ENCODE measurements around the gene WASL. TPM values are rescaled to one million over a fixed set of nuclear protein-coding genes. Genes with fewer than 3 reads are reported as not detected.

Gene WASL
- polyA plus RNA-seq, 3 donors from 2014 or later, result 1.1 to 2.4 (median 1.7) TPM

DNA sequence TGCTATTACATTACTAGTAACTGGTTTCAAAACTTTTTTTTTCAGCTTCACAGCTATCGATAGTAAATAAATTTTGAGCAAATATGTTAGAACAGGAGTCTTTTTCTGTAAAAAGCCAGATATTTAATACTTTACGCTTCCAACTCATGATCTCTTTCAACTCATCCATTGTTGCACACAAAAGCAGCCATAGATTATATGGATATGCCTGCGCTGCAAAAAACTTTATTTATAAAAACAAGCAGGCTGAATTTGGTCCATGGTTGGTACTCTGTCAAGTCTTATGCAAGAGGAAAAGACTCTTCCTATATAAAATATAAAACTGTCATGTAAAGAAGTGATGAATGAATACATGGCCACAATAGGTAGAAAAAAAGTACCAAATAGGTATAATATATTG lies 31.1 kb downstream of the WASL start:
- peaks cover 43 to 67% of the 10 kb centered on the region in 2 donors for H3K4me1 Mint-ChIP-seq

DNA sequence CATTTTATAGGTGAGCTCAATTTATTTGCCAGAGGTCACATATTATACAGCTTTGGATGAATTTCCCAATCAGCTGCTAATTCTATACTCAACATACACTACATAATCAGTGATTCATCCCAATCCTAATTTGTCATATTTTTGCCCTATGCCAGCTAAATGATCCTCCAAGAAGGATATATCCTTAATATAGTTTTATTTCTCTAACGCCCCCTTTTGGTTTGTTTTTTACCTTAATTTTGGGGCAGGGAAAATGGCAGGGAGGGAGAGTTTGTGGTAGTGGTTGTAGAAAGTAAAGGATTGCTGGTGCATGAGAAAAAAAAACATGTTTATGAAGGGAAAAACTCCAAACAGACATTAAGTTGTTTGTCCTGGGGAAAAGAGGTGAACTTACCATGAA lies 31.9 kb downstream of the WASL start:
- Mint-ChIP-seq H3K27ac (no peak overlapping the region), H3K4me1 (peaks cover 49 to 74% of the 10 kb centered on the region in 2 donors), H3K27me3 (ENCODE audit: low read depth in 3 of 3) (no peaks in the 10 kb centered on the region), H3K9me3 (no peaks in the 10 kb centered on the region), H3K36me3 (no peaks in the 10 kb centered on the region), H3K4me3 (no peak overlapping the region)
- DNase-seq, result no peak

More for the DNA sequence above, 31.1 kb downstream of the WASL start:
- no peaks in the 10 kb centered on the region for H3K9me3 Mint-ChIP-seq
- H3K36me3 Mint-ChIP-seq, result no peaks in the 10 kb centered on the region
- H3K27ac Mint-ChIP-seq, result no peak overlapping the region
- no peaks in the 10 kb centered on the region for H3K27me3 Mint-ChIP-seq (ENCODE audit: low read depth in 3 of 3)
- no peak overlapping the region for H3K4me3 Mint-ChIP-seq
- DNase-seq, result no peak

DNA sequence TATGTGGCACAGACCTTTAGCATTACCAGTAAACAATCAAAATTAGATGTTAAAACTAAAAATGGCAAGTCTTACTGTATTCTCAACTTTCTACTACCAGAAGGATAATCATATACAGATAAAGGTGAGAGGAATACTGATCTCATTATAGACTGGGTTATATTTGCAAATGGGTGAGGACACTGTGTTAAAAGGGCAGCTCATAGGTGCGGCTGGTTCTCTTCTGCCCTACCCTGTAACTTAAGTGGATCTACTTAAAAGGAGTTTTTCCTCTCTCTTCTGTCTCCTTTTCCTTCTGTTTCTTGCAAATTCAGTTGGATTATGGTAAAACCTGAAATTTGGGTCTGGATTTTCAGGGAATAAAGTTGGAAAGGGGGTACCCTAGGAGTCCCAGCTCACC lies 33.0 kb downstream of the WASL start:
- Mint-ChIP-seq H3K4me1 (peaks cover 47 to 69% of the 10 kb centered on the region in 2 donors), H3K27ac (no peak overlapping the region)

DNA sequence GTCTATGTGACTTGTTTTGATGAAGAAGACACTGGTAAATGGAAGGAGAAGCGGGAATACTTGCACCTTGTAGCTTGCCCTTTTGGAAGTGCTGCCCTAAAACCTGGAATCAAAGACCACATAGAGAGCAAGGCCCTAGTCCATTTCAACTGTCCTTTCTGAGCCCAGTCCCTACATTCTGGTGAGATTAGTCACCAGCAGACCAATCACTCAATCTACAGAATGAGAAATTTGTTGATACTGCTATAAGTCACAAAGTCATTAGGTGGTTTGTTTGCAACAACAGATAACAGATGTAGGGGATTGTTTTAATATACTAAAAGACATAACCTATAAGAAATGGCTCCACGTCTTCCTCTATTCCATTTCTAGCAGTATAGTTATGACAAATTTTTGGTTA lies 33.6 kb downstream of the WASL start:
- no peaks in the 10 kb centered on the region for H3K9me3 Mint-ChIP-seq
- DNase-seq, result no peak
- H3K27ac Mint-ChIP-seq, result no peak overlapping the region
- H3K36me3 Mint-ChIP-seq, result no peaks in the 10 kb centered on the region
- H3K27me3 Mint-ChIP-seq (ENCODE audit: low read depth in 3 of 3), result peaks cover 0 to 1% (median 0%) of the 10 kb centered on the region in 3 donors
- H3K4me1 Mint-ChIP-seq, result peaks cover 43 to 69% of the 10 kb centered on the region in 2 donors
- H3K4me3 Mint-ChIP-seq, result no peak overlapping the region

More for the DNA sequence above, 33.0 kb downstream of the WASL start:
- H3K9me3 Mint-ChIP-seq, result no peaks in the 10 kb centered on the region
- H3K4me3 Mint-ChIP-seq, result no peak overlapping the region
- H3K27me3 Mint-ChIP-seq (ENCODE audit: low read depth in 3 of 3), result no peaks in the 10 kb centered on the region
- DNase-seq, result no peak
- H3K36me3 Mint-ChIP-seq, result no peaks in the 10 kb centered on the region

DNA sequence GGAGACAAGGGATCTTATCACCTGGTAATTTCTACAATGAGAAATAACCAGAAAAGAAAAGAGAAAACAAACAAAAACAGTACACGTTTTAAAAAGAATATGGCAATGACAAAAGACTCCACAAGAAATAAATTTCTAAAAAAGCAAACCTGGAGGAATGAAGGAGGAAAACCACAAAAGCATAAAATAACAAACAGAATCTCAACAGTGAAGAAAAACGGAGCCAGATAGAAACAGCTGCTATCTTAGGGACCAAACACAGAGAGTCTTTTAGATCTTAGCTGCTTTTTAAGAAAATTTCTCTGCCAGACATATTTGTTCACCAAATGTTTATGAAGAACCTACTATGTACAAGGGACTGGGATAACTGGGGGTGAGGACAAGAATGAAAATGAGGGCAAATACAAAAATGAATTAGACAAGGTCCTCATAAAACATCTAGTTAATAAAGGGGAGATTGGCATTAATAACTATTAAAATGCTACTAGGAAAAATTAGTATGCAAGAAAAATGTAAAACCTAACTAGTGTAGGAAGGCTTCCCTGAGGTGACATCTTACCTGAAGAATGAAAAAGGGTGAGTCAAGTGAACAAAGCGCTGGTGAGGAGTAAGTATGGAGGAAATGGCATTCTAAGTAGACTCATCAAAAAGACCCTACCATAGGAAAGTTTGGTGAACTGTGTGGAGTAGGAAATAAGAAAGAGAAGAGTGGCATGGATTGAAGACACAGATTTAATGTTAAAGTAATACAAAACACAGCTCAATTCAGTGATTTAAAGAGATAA lies 34.3 kb downstream of the WASL start:
- H3K4me1 Mint-ChIP-seq, result peaks cover 38 to 64% of the 10 kb centered on the region in 2 donors
- H3K27ac Mint-ChIP-seq, result peak overlapping the region in 1 of 6 donors; percentile 36
- no peaks in the 10 kb centered on the region for H3K9me3 Mint-ChIP-seq
- H3K36me3 Mint-ChIP-seq, result no peaks in the 10 kb centered on the region
- H3K27me3 Mint-ChIP-seq (ENCODE audit: low read depth in 3 of 3), result peaks cover 0 to 1% (median 0%) of the 10 kb centered on the region in 3 donors
- no peak overlapping the region for H3K4me3 Mint-ChIP-seq
- DNase-seq, result no peak

DNA sequence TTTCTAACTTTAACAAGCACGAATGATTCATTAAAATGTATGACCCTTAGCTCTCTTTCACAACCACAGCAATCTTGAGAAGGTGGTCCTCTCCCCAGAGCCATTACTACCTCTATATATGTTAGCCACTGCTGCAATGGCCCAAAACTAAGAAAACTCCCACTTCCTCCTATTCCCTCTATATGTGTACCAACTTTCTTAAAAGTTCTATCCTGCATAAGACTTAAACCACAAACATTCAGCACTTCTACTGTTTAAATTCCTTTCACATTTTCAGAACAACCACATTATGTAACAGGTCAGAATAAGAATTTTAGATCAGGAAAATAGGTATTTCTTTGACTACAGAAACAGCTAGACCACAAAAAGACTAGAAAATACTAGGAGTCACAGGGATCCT lies 36.2 kb downstream of the WASL start:
- H3K36me3 Mint-ChIP-seq, result peaks cover 0 to 12% (median 7%) of the 10 kb centered on the region in 3 donors
- H3K27me3 Mint-ChIP-seq (ENCODE audit: low read depth in 3 of 3), result peaks cover 0 to 2% (median 1%) of the 10 kb centered on the region in 3 donors
- no peak for DNase-seq
- H3K9me3 Mint-ChIP-seq, result no peaks in the 10 kb centered on the region
- H3K27ac Mint-ChIP-seq, result peak overlapping the region in 2 of 6 donors; percentile 1 to 2
- peaks cover 38 to 72% of the 10 kb centered on the region in 2 donors for H3K4me1 Mint-ChIP-seq
- no peak overlapping the region for H3K4me3 Mint-ChIP-seq

DNA sequence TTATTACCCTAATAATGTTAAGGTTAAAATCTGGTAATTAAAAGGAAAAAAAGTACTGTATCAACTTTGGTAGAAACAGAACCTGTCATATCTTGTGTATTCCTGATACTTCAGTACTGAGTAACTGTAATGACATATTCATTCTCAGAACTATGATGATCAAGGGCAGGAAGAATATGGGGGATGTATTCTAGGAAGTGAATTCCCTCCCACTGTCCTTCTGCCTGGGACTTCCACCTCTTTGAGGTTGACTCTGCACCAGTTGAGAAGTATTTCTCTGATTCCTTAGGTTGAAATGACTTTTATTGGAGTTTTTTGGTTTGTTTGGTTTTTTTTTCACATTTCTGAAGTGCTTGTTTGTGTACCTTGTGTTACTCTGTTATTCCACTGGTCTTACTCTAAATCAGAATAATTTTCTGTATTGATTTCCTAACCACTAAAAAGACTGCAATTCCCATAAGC lies 36.9 kb downstream of the WASL start:
- Mint-ChIP-seq H3K27me3 (ENCODE audit: low read depth in 3 of 3) (peaks cover 0 to 2% (median 1%) of the 10 kb centered on the region in 3 donors), H3K36me3 (peaks cover 0 to 12% (median 7%) of the 10 kb centered on the region in 3 donors), H3K9me3 (no peaks in the 10 kb centered on the region), H3K4me1 (peaks cover 38 to 68% of the 10 kb centered on the region in 2 donors), H3K4me3 (no peak overlapping the region), H3K27ac (no peak overlapping the region)
- DNase-seq, result no peak

DNA sequence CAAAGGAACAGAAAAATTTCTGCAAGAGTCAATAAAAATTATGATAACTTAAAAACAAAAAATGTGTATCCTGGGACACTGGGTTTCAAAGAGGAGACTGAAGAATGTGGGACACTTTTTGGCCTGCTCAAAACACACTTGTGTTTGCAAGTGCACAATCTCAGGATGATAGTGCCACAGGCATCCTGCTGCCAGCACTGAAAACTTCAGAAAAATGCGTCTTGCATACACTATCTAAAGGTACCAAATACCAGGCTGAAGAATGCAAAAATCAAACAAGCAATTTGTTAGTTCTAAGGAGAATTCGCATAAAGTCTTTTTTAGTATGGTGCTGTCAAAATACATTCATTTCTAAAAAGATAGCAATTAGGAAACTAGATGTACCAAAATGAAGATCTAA lies 38.1 kb downstream of the WASL start:
- Mint-ChIP-seq H3K4me3 (no peak overlapping the region), H3K9me3 (no peaks in the 10 kb centered on the region), H3K27me3 (ENCODE audit: low read depth in 3 of 3) (peaks cover 0 to 2% (median 1%) of the 10 kb centered on the region in 3 donors), H3K27ac (no peak overlapping the region), H3K36me3 (peaks cover 0 to 20% (median 7%) of the 10 kb centered on the region in 3 donors), H3K4me1 (peaks cover 38 to 67% of the 10 kb centered on the region in 2 donors)
- DNase-seq, result no peak

DNA sequence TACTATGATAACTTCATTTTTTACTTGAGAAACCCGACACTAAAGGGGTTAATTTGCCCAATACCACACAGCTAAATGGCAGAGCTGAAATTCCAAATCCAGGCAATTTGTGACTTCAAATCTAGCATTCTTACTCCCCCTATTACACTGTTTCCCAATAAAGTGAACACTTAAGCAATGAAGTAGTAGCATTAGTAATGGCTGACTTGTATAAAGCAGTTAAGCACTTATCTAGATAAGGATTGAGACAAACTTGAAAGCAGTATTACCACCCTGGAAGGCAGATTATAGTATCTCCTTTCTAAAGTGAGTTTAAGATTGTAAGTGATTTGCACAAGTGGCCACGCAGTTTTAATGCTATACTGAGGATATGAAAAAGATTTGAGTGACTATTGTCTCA lies 39.3 kb downstream of the WASL start:
- H3K9me3 Mint-ChIP-seq, result no peaks in the 10 kb centered on the region
- DNase-seq, result no peak
- peaks cover 0 to 2% (median 1%) of the 10 kb centered on the region in 3 donors for H3K27me3 Mint-ChIP-seq (ENCODE audit: low read depth in 3 of 3)
- H3K4me3 Mint-ChIP-seq, result no peak overlapping the region
- peaks cover 30 to 55% of the 10 kb centered on the region in 2 donors for H3K4me1 Mint-ChIP-seq
- no peak overlapping the region for H3K27ac Mint-ChIP-seq
- peaks cover 0 to 26% (median 13%) of the 10 kb centered on the region in 3 donors for H3K36me3 Mint-ChIP-seq

DNA sequence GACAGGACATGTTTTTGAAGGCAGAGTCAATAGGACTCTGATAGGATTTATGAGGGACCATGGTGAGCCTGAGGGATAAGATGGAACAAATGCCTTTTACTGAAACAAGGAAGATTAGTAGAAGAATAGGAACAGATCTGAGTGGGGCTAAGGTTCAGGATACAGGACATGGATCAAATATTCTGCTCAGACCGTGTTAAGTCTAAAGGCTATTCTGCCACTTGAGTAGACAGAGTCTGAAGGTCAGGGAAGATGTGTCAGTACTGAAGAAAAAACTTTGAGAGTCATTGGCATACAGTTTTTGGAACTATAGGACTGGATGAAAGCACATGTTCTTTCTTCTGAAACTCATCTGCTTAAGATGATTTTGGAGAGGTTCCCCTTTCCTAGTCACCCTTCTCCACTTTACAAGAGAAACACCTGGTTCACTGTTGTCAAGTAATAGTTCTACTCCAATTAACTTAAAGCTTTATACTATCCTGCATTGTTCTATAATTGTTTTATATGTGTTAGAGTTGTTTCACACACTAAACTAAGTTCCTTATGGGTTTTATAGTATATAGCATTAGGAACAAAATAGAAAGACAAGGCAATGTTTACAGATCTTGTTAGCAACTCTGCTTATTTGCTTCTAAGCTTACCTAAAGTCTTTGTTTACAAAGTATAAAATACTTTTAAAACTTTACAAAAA lies 43.4 kb downstream of the WASL start:
- Mint-ChIP-seq H3K4me1 (peaks cover 12 to 20% of the 10 kb centered on the region in 2 donors), H3K27me3 (ENCODE audit: low read depth in 3 of 3) (peaks cover 0 to 2% (median 0%) of the 10 kb centered on the region in 3 donors), H3K36me3 (peaks cover 0 to 26% (median 19%) of the 10 kb centered on the region in 3 donors), H3K9me3 (no peaks in the 10 kb centered on the region), H3K27ac (peak overlapping the region in 1 of 6 donors; percentile 5), H3K4me3 (no peak overlapping the region)
- DNase-seq, result no peak

DNA sequence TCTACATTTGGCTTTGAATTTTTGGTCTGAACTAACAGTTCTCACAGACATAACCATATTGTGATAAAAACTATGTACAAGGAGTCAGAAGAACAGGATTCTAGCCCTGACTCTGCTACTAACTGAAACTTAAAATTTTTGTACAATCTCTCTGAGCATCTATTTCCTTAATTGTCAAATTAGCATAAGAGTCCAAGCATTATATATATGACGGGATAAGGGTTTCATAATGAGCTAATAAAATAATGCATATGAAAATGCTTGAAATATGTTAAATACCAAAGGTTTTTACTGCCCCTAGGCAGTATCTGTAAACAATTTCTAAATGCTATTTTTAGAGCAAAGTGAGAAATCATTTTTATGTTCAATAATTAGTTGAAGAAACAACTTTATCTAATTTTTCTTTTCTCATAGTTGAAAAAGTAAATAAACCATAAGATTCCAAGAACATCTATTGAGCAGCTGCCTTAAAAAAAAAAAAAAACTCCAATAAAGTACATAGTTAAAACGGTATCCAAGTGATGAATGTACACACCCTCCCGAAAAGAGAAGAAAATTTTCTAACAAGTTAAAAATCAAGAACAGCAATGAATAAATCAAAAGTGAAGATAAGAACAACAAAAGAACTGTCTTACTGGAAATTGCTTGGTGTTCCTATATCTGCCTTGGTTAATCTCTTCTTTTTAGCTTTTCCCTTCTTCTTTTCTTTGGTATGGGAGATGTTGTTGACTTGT lies 52.7 kb downstream of the WASL start:
- H3K9me3 Mint-ChIP-seq, result no peaks in the 10 kb centered on the region
- peaks cover 11 to 28% (median 22%) of the 10 kb centered on the region in 3 donors for H3K36me3 Mint-ChIP-seq
- no peak for DNase-seq
- H3K27me3 Mint-ChIP-seq (ENCODE audit: low read depth in 3 of 3), result no peaks in the 10 kb centered on the region
- H3K4me1 Mint-ChIP-seq, result no peaks in the 10 kb centered on the region
- no peak overlapping the region for H3K27ac Mint-ChIP-seq
- H3K4me3 Mint-ChIP-seq, result no peak overlapping the region

DNA sequence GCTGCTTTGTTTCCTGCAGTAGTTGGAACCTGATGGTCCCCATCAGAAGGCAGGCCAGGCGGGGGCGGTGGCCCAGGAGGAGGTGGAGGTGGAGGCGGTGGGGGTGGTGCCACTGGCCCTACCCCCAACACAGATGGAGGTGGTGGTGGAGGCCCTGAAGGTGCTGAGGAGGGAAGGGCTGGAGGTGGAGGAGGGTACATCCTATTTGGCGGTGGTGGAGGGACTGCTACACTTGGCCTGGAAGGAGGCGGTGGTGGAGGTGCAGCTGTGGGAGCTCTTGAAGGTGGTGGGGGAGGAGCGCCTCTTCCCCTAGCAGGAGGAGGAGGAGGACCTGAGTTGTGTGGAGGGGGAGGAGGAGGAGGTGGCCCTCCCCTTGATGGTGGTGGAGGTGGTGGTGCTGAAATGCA lies 56.3 kb downstream of the WASL start:
- peaks cover 8 to 31% (median 20%) of the 10 kb centered on the region in 3 donors for H3K36me3 Mint-ChIP-seq
- no peaks in the 10 kb centered on the region for H3K9me3 Mint-ChIP-seq
- H3K27ac Mint-ChIP-seq, result no peak overlapping the region
- no peak overlapping the region for H3K4me3 Mint-ChIP-seq
- H3K27me3 Mint-ChIP-seq (ENCODE audit: low read depth in 3 of 3), result no peaks in the 10 kb centered on the region
- DNase-seq, result no peak
- H3K4me1 Mint-ChIP-seq, result no peaks in the 10 kb centered on the region

DNA sequence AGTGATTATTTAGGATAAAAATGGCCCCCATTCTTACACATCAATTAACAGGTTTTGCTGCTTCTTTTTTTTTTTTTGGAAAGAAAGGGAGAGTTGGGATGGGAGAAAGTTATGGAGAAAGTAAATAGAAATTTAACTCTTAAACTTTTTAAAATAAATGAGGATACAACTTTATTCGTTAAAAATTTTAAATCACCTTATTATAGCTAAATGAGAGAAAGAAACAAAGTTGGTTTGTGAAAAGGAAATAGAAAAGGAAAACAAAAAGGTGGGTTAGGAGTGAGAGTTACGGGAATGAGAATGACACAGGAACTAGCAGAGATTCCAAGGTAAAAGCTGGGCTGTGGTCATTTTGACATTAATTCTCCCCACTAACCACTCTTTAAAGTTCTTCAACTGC lies 58.3 kb downstream of the WASL start:
- Mint-ChIP-seq H3K27ac (no peak overlapping the region), H3K4me1 (no peaks in the 10 kb centered on the region), H3K27me3 (ENCODE audit: low read depth in 3 of 3) (no peaks in the 10 kb centered on the region), H3K9me3 (no peaks in the 10 kb centered on the region), H3K4me3 (no peak overlapping the region), H3K36me3 (peaks cover 8 to 28% (median 24%) of the 10 kb centered on the region in 3 donors)
- DNase-seq, result no peak

All from immature natural killer cell (primary cell).